ENCODE measurements around the gene HPS1.

Gene HPS1

GRCh38 chr10:98431016-98431415 lies 15.7 kb downstream of the HPS1 start:
- DNase-seq = no peak

- DNase-seq = no peak
Observed at GRCh38 chr10:98430427-98430826, 16.3 kb downstream of the HPS1 start.

- DNase-seq = no peak
Observed at GRCh38 chr10:98429320-98430072, 17.2 kb downstream of the HPS1 start.

GRCh38 chr10:98427011-98427515 lies 19.7 kb downstream of the HPS1 start:
- DNase-seq = no peak

DNA sequence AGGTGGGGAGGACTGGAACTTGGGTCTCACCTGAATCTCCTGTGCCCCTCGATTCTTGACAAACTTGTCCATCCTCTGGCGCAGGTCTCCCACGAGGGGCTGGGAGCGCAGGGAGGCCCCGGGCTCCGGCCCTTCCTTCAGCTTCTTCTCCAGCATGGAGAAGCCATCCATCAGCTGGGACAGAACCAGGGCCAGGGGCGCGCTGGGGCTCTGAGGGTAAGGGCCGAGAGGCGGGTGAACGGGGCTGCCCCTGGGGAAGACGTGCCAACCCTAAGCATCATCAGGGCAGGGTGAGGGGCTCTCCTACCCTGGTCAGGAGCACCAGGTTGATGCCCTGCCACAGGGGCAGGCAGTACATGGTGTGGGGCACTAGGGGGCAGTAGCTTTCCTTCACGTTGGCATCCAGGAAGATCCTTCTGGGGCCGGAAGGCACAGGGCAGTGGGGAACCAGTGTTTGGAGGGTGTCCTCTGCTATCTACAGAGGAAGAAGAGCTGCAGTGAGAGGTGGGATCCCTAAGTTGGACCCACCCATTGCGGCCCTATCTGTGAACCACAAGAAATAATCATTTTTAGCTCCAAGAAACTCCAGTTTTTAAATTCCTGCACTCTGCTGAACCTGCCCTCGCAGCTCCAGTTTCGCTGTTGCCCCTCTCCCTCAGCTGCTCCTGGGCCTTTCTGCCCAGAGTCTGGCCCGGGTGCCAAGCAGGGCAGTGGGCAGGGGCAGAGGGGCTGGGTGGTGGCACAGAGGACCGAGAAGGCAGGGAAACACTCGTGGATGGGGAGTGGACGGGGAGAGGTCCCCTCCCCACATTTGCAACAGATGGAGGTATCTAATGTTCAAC lies 21.0 kb downstream of the HPS1 start:
- peak; percentile 53 to 57 for DNase-seq

GRCh38 chr10:98424295-98425254 lies 22.2 kb downstream of the HPS1 start:
- no peak for DNase-seq

GRCh38 chr10:98423691-98424120 lies 23.0 kb downstream of the HPS1 start:
- no peak for DNase-seq

DNA sequence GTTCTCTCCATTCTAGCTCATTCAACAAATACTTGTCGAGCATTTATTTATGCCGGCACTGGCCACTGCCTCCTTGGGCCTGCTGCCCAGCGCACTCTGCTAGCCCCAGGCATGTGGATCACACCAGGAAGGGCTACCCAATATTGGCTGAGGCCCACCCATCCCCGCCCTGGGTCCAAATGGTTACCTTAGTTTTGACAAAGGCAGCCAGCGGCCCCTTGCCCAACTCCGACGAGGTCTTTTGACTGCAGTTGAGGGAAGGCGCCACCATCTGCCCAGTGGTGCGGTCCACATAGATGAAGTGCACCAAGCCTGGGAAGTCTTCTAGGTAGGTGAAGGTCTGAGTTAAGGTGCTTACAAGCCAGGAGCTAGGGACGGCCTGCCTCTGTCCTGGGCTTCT lies 24.6 kb downstream of the HPS1 start:
- DNase-seq = no peak

GRCh38 chr10:98420786-98421185 lies 25.9 kb downstream of the HPS1 start:
- DNase-seq = no peak

GRCh38 chr10:98419469-98420261 lies 27.1 kb downstream of the HPS1 start:
- no peak for DNase-seq

GRCh38 chr10:98418665-98419468 lies 27.9 kb downstream of the HPS1 start:
- no peak for DNase-seq

DNA sequence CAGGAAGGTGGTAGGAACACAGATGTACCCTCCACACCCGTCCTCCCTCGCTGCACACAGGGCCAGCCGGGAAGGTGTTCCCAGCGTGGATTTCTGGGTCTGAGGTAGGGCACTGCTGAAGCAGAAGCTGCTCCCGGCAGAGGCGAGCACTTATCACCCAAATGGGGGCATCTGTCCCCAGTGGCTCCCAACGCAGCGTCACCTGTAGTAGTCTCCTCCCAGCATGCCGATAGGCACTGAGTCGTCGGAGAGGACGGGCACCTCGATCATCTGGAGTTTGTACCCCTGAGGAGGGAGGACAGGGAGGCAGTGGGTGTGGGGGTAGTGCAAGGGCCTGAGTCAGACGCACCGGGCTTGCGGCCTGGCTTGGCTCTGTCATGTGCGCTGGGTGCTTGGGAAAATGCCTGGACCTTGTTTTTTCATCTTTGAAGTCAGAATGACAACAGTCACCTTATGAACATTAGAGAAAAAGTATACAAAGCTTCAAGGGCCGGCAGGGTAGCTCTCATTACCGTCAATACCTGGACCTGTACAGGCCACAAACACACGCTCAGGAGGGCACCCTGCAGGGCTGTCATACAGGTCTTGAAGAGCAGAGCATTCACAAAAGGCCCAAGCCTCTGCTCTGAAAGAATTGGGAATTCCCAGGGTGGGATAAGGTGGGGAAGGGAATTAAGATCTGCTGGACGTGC lies 28.6 kb downstream of the HPS1 start:
- no peak for DNase-seq

DNA sequence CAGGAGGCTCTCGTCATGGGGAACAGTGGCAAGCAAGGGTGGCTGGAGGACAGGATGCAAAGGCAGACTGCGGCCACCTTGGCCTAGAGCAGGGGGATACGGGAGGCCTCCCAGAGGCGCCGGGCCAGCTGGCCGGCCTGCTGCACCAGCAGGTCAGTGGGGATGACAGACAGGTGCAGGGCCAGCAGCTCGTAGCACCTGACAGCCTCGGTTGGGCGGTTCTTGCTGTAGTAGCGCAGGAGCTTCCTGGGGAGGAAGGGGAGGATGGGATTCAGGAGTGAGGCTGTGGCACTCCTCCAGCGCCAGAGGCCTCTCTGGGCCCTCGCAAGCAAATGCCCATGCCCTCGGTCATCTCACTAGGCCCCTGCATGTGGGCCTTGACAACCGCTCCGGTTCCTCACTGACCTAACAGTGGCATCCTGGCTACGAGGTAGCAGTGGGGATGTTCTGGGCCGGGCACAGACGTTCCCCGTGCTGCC lies 29.2 kb downstream of the HPS1 start:
- DNase-seq = no peak

GRCh38 chr10:98416606-98417388 lies 29.9 kb downstream of the HPS1 start:
- DNase-seq = no peak

GRCh38 chr10:98415731-98416119 lies 31.0 kb downstream of the HPS1 start:
- no peak for DNase-seq

DNA sequence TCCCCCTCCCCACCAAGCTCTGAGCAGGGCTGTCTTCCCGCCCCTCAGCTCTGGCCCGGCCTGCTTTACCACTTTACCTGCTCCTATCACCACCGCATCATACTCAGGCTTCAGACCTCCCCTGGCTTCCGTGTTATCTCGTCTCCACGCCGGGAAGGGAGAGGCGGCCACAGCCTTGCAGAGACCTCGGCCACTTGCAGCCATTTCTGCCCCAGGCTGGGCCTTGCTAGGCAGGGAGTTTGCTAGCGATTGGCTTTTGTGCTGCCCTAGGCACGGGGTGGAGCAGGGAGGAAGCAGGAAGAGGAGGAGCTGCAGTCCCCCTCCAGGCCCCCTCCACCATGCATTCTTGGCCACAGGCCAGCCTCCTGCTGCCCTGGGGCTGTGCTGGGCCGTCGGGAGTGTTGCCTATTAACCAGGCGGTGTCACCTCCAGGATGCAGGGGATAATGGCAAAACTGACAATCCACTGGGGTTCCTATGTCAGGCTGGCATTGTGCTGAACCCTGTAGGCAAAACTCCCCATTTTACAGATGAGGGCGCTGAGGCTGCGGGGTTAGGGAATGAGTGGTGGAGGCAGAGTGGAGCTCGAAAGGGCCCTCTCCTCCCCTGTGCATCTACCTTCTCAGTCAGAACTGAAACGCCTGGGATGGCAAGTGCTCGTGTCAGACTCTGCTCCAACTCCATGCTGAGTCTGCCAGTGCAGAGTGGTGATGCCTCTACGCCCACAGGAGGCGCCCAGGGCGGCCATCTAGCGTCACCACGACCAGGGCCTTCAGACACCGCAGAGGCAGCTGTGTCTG lies 31.6 kb downstream of the HPS1 start, which contains the start of gene PYROXD2:
Gene PYROXD2, minus strand, starts transcription at position 251 of the 799 bp plus-strand sequence. Its CDS starts 47 bp downstream, at position 204.
- peak; percentile 35 to 51 for DNase-seq

- no peak for DNase-seq
Observed at GRCh38 chr10:98414578-98414931, 32.2 kb downstream of the HPS1 start.

DNA sequence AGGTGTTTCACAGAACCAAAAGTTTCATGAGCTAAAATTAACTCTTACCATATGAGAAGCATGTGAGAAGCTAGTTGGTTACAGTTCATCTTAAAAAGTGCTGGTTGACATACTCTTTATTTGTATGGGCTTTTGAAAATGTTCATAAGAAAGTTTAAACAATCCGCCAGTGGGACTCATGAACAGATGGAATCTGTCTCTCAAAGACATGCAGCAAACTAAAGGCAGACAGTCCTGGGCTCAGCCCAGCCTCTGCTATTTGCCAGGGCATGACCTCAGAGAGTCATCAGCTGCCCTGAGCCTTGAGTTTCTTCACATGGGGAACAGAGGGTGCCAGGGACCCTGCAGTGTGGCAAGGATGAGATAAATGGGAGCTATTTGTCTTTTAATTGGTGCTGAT lies 35.0 kb downstream of the HPS1 start:
- no peak for DNase-seq

Measured in stimulated activated CD4-positive, alpha-beta T cell treated with anti-CD3 and anti-CD28 coated beads, Interleukin-2, amount 100 ng/mL, for 24 hours (primary cell).